Measurements from ENCODE around the gene ERVH48-1. TPM values are rescaled to one million over a fixed set of nuclear protein-coding genes. Genes with fewer than 3 reads are reported as not detected.
"Not testable (repeated sequence)": the region's sequence is repeated elsewhere in the genome, so short reads cannot be mapped to it uniquely, and the experiment has no call there.

Gene ERVH48-1
- total RNA-seq, 1 donor from 2014 or later: not detected

- Histone ChIP-seq H3K4me2 (no peak overlapping the region), H3K9me3 (ENCODE audit: low read depth) (no peaks in the 10 kb centered on the region), H3K27ac (no peak overlapping the region), H3K36me3 (no peaks in the 10 kb centered on the region), H4K20me1 (ENCODE audit: low read depth) (peaks cover 4% of the 10 kb centered on the region), H3K27me3 (no peaks in the 10 kb centered on the region), H3K4me1 (peaks cover 12% of the 10 kb centered on the region), H3K9ac (no peak overlapping the region), H3F3A (ENCODE audit: low read depth) (peaks cover 29% of the 10 kb centered on the region), H3K4me3 (no peak overlapping the region), H2AFZ (replicated peaks) (peak overlapping the region; percentile 17), H3K79me2 (ENCODE audit: low read depth) (peaks cover 17% of the 10 kb centered on the region)
- peaks cover 6% of the 10 kb centered on the region for H3K27me3 Mint-ChIP-seq (ENCODE audit: insufficient read depth, low read depth)
- H3K4me1 Mint-ChIP-seq: peaks cover 11% of the 10 kb centered on the region
- H3K27ac Mint-ChIP-seq: no peak overlapping the region
- H3K36me3 Mint-ChIP-seq: peaks cover 7% of the 10 kb centered on the region
- no peak for DNase-seq (ENCODE audit: low spot score)
- H3K9me3 Mint-ChIP-seq: peaks cover 6% of the 10 kb centered on the region
- H3K4me3 Mint-ChIP-seq: no peak overlapping the region
- TF ChIP-seq EZH2phosphoT487 (IDR thresholded peaks at IDR 0.05) (no peak), CTCF (IDR thresholded peaks at IDR 0.05) (no peak), EZH2 (IDR thresholded peaks at IDR 0.05) (no peak)
These were observed 46.5 kb upstream of the ERVH48-1 start for GRCh38 chr21:42971897-42972275.

GRCh38 chr21:42970946-42971653 lies 45.7 kb upstream of the ERVH48-1 start:
- Histone ChIP-seq H3K36me3 (no peaks in the 10 kb centered on the region), H3K27me3 (no peaks in the 10 kb centered on the region), H3K4me3 (no peak overlapping the region), H3K9me3 (ENCODE audit: low read depth) (no peaks in the 10 kb centered on the region), H3K27ac (no peak overlapping the region), H3K9ac (no peak overlapping the region), H3K4me2 (no peak overlapping the region), H2AFZ (replicated peaks) (peak overlapping the region; percentile 17), H3F3A (ENCODE audit: low read depth) (peaks cover 25% of the 10 kb centered on the region), H3K4me1 (peaks cover 9% of the 10 kb centered on the region), H4K20me1 (ENCODE audit: low read depth) (peaks cover 4% of the 10 kb centered on the region), H3K79me2 (ENCODE audit: low read depth) (peaks cover 9% of the 10 kb centered on the region)
- peaks cover 6% of the 10 kb centered on the region for H3K4me1 Mint-ChIP-seq
- no peak overlapping the region for H3K27ac Mint-ChIP-seq
- H3K9me3 Mint-ChIP-seq: peaks cover 2% of the 10 kb centered on the region
- no peak for TF ChIP-seq CTCF (IDR thresholded peaks at IDR 0.05)
- TF ChIP-seq EZH2phosphoT487 (IDR thresholded peaks at IDR 0.05): no peak
- TF ChIP-seq EZH2 (IDR thresholded peaks at IDR 0.05): no peak
- H3K27me3 Mint-ChIP-seq (ENCODE audit: insufficient read depth, low read depth): peaks cover 6% of the 10 kb centered on the region
- no peak for DNase-seq (ENCODE audit: low spot score)
- no peaks in the 10 kb centered on the region for H3K36me3 Mint-ChIP-seq
- no peak overlapping the region for H3K4me3 Mint-ChIP-seq

GRCh38 chr21:42969193-42969600 lies 43.8 kb upstream of the ERVH48-1 start:
- H3K27me3 Mint-ChIP-seq (ENCODE audit: insufficient read depth, low read depth): peaks cover 11% of the 10 kb centered on the region
- TF ChIP-seq EZH2phosphoT487 (IDR thresholded peaks at IDR 0.05): no peak
- TF ChIP-seq EZH2 (IDR thresholded peaks at IDR 0.05): no peak
- TF ChIP-seq CTCF (IDR thresholded peaks at IDR 0.05): no peak
- H3K36me3 Mint-ChIP-seq: no peaks in the 10 kb centered on the region

GRCh38 chr21:42967616-42968015 lies 42.2 kb upstream of the ERVH48-1 start:
- H3K27me3 Mint-ChIP-seq (ENCODE audit: insufficient read depth, low read depth): peaks cover 15% of the 10 kb centered on the region
- H3K36me3 ChIP-seq; H2AFZ ChIP-seq (replicated peaks): not testable (repeated sequence)

More at GRCh38 chr21:42969193-42969600, 43.8 kb upstream of the ERVH48-1 start:
- H3K4me3 ChIP-seq: no peak overlapping the region
- no peaks in the 10 kb centered on the region for H4K20me1 ChIP-seq (ENCODE audit: low read depth)
- no peak overlapping the region for H3K27ac ChIP-seq
- H3K27me3 ChIP-seq: no peaks in the 10 kb centered on the region
- no peak overlapping the region for H2AFZ ChIP-seq (replicated peaks)
- H3K9me3 Mint-ChIP-seq: no peaks in the 10 kb centered on the region
- H3K79me2 ChIP-seq (ENCODE audit: low read depth): no peaks in the 10 kb centered on the region
- no peak overlapping the region for H3K4me3 Mint-ChIP-seq
- H3K36me3 ChIP-seq: no peaks in the 10 kb centered on the region
- H3K4me1 ChIP-seq: peaks cover 5% of the 10 kb centered on the region
- peaks cover 4% of the 10 kb centered on the region for H3K4me1 Mint-ChIP-seq
- peaks cover 15% of the 10 kb centered on the region for H3F3A ChIP-seq (ENCODE audit: low read depth)
- H3K4me2 ChIP-seq: no peak overlapping the region
- DNase-seq (ENCODE audit: low spot score): no peak
- H3K9ac ChIP-seq: no peak overlapping the region
- no peaks in the 10 kb centered on the region for H3K9me3 ChIP-seq (ENCODE audit: low read depth)
- peak overlapping the region; percentile 60 for H3K27ac Mint-ChIP-seq

More at GRCh38 chr21:42967616-42968015, 42.2 kb upstream of the ERVH48-1 start:
- H3K9me3 ChIP-seq (ENCODE audit: low read depth); H3K4me3 ChIP-seq; H3K27ac Mint-ChIP-seq; H3K4me3 Mint-ChIP-seq; H3K4me1 ChIP-seq; H3K79me2 ChIP-seq (ENCODE audit: low read depth); H4K20me1 ChIP-seq (ENCODE audit: low read depth); H3K4me1 Mint-ChIP-seq; H3K27ac ChIP-seq; H3K9ac ChIP-seq; DNase-seq (ENCODE audit: low spot score); H3K9me3 Mint-ChIP-seq; H3K27me3 ChIP-seq; H3K36me3 Mint-ChIP-seq; H3K4me2 ChIP-seq: not testable (repeated sequence)
- H3F3A ChIP-seq (ENCODE audit: low read depth): peaks cover 12% of the 10 kb centered on the region

All from neural progenitor cell (in vitro differentiated cells).